OCI-LY1 (cell line): ENCODE data around the gene DIRAS2.
"Not testable (repeated sequence)": the region's sequence is repeated elsewhere in the genome, so short reads cannot be mapped to it uniquely, and the experiment has no call there.

Source experiments
- H2AFZ ChIP-seq: fragments of 200-600 bp; sonication (generic), shearing (Covaris generic); 2 replicates; pipeline ENCODE4 v1.6.0; 2014; ENCODE audit warnings: antibody characterized with exemption, mild to moderate bottlenecking, low read length
- H3F3A ChIP-seq: fragments of 200-600 bp; sonication (generic), shearing (Covaris generic); 2 replicates; pipeline ENCODE4 v1.6.0; 2014; ENCODE audit warnings: mild to moderate bottlenecking, antibody characterized with exemption, low read length, moderate library complexity; ENCODE audit not compliant: insufficient read depth
- H3K27ac ChIP-seq: fragments of 200-600 bp; sonication (generic); 2 replicates; pipeline ENCODE4 v1.5.1; 2014; ENCODE audit warnings: low read length, mixed run types, mild to moderate bottlenecking, low read depth; ENCODE audit not compliant: poor library complexity, severe bottlenecking
- H3K27me3 ChIP-seq: fragments of 200-600 bp; sonication (generic); 2 replicates; pipeline ENCODE4 v1.6.0; 2014; ENCODE audit warnings: antibody characterized with exemption, mild to moderate bottlenecking, low read length, moderate library complexity; ENCODE audit not compliant: insufficient read depth
- H3K36me3 ChIP-seq: fragments of 200-600 bp; sonication (generic); 2 replicates; pipeline ENCODE4 v1.6.1; 2014; ENCODE audit warnings: mild to moderate bottlenecking, antibody characterized with exemption, low read length, moderate library complexity, mixed read lengths; ENCODE audit not compliant: insufficient read depth
- H3K4me1 ChIP-seq: fragments of 200-600 bp; sonication (generic); 2 replicates; pipeline ENCODE4 v1.5.1; 2014; ENCODE audit warnings: mild to moderate bottlenecking, low read length, moderate library complexity; ENCODE audit not compliant: insufficient read depth, severe bottlenecking
- H3K4me2 ChIP-seq: fragments of 200-600 bp; sonication (generic), shearing (Covaris generic); 2 replicates; pipeline ENCODE4 v1.6.1; 2014; ENCODE audit warnings: low read length
- H3K4me3 ChIP-seq: fragments of 200-600 bp; sonication (generic); 2 replicates; pipeline ENCODE4 v1.5.1; 2014; ENCODE audit warnings: low read length, low read depth, mild to moderate bottlenecking, mixed read lengths; ENCODE audit not compliant: poor library complexity, severe bottlenecking
- H3K79me2 ChIP-seq: fragments of 200-600 bp; shearing (Covaris generic); 2 replicates; pipeline ENCODE4 v1.6.1; 2016; ENCODE audit warnings: mixed run types, low read length, mixed read lengths; ENCODE audit not compliant: insufficient read depth
- H3K9ac ChIP-seq: fragments of 200-600 bp; sonication (generic), shearing (Covaris generic); 2 replicates; pipeline ENCODE4 v1.6.1; 2014; ENCODE audit warnings: mild to moderate bottlenecking, low read length, mixed read lengths
- H3K9me2 ChIP-seq: fragments of 200-600 bp; sonication (generic), shearing (Covaris generic); 2 replicates; pipeline ENCODE4 v1.6.1; 2014; ENCODE audit warnings: low read depth, mild to moderate bottlenecking, low read length, mixed read lengths
- H3K9me3 ChIP-seq: fragments of 200-600 bp; shearing (Covaris generic); 2 replicates; pipeline ENCODE4 v1.6.1; 2014; ENCODE audit warnings: low read length, mixed read lengths
- H4K20me1 ChIP-seq: fragments of 200-600 bp; sonication (generic), shearing (Covaris generic); 2 replicates; pipeline ENCODE4 v1.6.0; 2016; ENCODE audit warnings: mild to moderate bottlenecking, low read length; ENCODE audit not compliant: insufficient read depth
- CTCF ChIP-seq: fragments of 200-600 bp; sonication (generic), shearing (Covaris generic); IDR thresholded peaks from 2 replicates; pipeline ENCODE4 v1.5.1; 2017; ENCODE audit warnings: mild to moderate bottlenecking, antibody characterized with exemption, low read length, moderate library complexity, mixed read lengths
- EZH2 ChIP-seq: fragments of 200-600 bp; sonication (generic), shearing (Covaris generic); IDR thresholded peaks from 2 replicates; pipeline ENCODE4 v1.8.0; 2017; ENCODE audit warnings: borderline replicate concordance, mixed run types, mild to moderate bottlenecking, antibody characterized with exemption, low read length, moderate library complexity, mixed read lengths

DIRAS2 gene

GRCh38 chr9:90658783-90659182 lies 16.2 kb upstream of the DIRAS2 start:
- H4K20me1 ChIP-seq: no peaks in the 10 kb centered on the region
- no peak overlapping the region for H3K27ac ChIP-seq
- H3F3A ChIP-seq: no peaks in the 10 kb centered on the region
- H3K9ac ChIP-seq: no peak overlapping the region
- H3K27me3 ChIP-seq: no peaks in the 10 kb centered on the region
- H3K79me2 ChIP-seq: no peaks in the 10 kb centered on the region
- no peak for TF ChIP-seq EZH2
- TF ChIP-seq CTCF: no peak
- no peak overlapping the region for H3K4me3 ChIP-seq
- no peaks in the 10 kb centered on the region for H3K4me1 ChIP-seq
- H3K9me3 ChIP-seq: no peaks in the 10 kb centered on the region
- no peaks in the 10 kb centered on the region for H3K9me2 ChIP-seq
- H3K4me2 ChIP-seq: no peak overlapping the region
- no peak overlapping the region for H2AFZ ChIP-seq
- H3K36me3 ChIP-seq: no peaks in the 10 kb centered on the region

- Histone ChIP-seq H3K27ac (no peak overlapping the region), H3K4me1 (no peaks in the 10 kb centered on the region), H3K36me3 (no peaks in the 10 kb centered on the region), H3K4me2 (no peak overlapping the region), H3F3A (no peaks in the 10 kb centered on the region), H3K4me3 (no peak overlapping the region), H2AFZ (no peak overlapping the region), H3K27me3 (no peaks in the 10 kb centered on the region), H3K9me2 (no peaks in the 10 kb centered on the region), H4K20me1 (no peaks in the 10 kb centered on the region), H3K79me2 (no peaks in the 10 kb centered on the region), H3K9ac (no peak overlapping the region), H3K9me3 (no peaks in the 10 kb centered on the region)
- TF ChIP-seq EZH2 (no peak), CTCF (no peak)
These were observed 15.6 kb upstream of the DIRAS2 start for GRCh38 chr9:90658181-90658580.

GRCh38 chr9:90656876-90657275 lies 14.3 kb upstream of the DIRAS2 start:
- not testable (repeated sequence) for H4K20me1 ChIP-seq, H3K9me2 ChIP-seq, H3K36me3 ChIP-seq, H2AFZ ChIP-seq, H3K79me2 ChIP-seq, H3K27ac ChIP-seq, H3K4me3 ChIP-seq, H3K27me3 ChIP-seq, H3K4me2 ChIP-seq, H3K4me1 ChIP-seq, H3K9me3 ChIP-seq, H3F3A ChIP-seq, H3K9ac ChIP-seq

GRCh38 chr9:90651246-90651645 lies 8.6 kb upstream of the DIRAS2 start:
- Histone ChIP-seq H2AFZ (no peak overlapping the region), H3F3A (no peaks in the 10 kb centered on the region), H3K9me2 (no peaks in the 10 kb centered on the region), H3K79me2 (no peaks in the 10 kb centered on the region), H3K9me3 (0 out of 2 replicates have a peak, but pooled peaks cover 2% of the 10 kb centered on the region), H3K4me1 (no peaks in the 10 kb centered on the region), H3K27ac (no peak overlapping the region), H3K4me2 (no peak overlapping the region), H3K36me3 (no peaks in the 10 kb centered on the region), H3K4me3 (no peak overlapping the region), H3K27me3 (no peaks in the 10 kb centered on the region), H3K9ac (no peak overlapping the region), H4K20me1 (no peaks in the 10 kb centered on the region)
- TF ChIP-seq EZH2: no peak
- TF ChIP-seq CTCF: no peak
